COLO829 (cell line): ENCODE measurements around the gene SUSD5.
A peak's percentile ranks its signal among the peaks of the same experiment; 100 is the strongest.
"Not testable (repeated sequence)": the region's sequence is repeated elsewhere in the genome, so short reads cannot be mapped to it uniquely, and the experiment has no call there.

Experiments
- DNase-seq: peaks from one replicate; pipeline ENCODE4 v3.0.0; 2012; ENCODE audit warnings: low spot score

Gene SUSD5

GRCh38 chr3:33194303-33194702 lies 24.3 kb downstream of the SUSD5 start:
- DNase-seq, result no peak

GRCh38 chr3:33187368-33187634 lies 31.3 kb downstream of the SUSD5 start:
- no peak for DNase-seq

GRCh38 chr3:33186524-33187367 lies 31.9 kb downstream of the SUSD5 start:
- DNase-seq, result peak; percentile 63

DNA sequence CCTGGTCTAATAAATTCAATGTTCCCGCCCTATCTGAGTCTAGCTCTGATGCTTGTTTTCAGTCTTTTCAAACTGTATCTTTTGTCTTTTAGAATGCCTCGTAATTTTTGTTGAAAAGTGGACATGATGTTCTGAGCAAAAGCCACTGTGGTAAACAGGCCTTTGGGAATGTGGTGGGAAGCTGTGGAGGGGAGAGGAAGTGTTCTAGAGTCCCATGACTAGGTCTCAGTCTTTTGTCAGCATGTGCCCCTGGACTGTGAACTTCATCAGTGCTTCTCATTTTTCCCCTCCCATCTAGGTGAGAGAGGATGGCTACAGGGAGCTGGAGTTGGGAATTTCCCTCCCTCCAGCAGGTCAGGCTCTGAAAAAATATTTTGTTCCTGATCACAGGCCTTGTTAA lies 33.7 kb downstream of the SUSD5 start:
- no peak for DNase-seq

DNA sequence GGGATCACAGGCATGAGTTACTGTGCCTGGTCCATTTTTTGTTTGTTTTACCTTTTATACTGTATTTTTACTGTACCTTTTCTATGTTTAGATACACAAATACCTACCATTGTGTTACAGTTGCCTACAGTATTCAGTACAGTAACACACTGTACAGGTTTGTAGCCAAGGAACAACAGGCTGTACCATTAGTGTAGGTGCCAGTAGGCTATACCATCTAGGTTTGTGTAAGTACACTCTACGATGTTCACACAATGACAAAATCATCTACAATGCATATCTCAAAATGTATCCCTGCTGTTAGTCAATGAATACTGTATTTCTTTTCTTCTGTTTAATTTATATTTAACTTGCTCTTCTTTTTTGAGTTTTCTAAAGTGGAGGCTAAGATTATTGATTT lies 37.0 kb downstream of the SUSD5 start:
- DNase-seq, result not testable (repeated sequence)

DNA sequence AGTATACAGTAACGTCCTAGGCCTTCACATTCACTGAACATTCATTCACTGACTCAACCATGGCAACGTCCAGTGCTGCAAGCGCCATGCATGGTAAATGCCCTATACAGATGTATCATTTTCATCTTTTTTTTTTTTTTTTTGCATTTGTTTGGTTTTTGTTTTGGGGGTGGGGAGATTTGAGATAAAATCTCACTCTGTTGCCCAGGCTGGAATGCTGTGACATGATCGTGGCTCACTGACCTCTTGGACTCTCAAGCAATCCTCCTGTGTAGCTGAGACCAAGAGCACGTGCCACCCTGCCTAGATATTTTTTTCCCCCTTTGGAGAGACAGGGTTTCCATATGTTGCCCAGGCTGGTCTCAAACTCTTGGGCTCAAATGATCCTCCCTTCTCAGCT lies 37.4 kb downstream of the SUSD5 start:
- no peak for DNase-seq

DNA sequence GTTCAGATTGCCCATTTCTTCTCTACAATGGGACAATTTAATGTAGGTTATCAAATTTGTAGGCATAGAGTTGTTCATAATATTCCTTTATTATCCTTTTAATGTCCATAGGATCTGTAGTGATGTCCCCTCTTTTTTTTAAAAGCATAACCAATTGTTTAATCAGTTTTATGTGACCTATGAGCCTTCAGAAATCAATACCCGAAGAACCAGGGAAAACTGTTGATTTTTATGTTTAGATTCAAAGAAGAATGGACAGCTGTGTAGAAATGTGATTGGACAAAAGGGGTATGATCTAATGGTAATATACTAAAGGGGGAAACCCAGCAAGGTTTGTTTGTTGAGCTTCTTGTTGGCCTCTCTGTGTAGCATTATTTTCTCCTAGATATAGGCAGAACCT lies 39.5 kb downstream of the SUSD5 start:
- no peak for DNase-seq

DNA sequence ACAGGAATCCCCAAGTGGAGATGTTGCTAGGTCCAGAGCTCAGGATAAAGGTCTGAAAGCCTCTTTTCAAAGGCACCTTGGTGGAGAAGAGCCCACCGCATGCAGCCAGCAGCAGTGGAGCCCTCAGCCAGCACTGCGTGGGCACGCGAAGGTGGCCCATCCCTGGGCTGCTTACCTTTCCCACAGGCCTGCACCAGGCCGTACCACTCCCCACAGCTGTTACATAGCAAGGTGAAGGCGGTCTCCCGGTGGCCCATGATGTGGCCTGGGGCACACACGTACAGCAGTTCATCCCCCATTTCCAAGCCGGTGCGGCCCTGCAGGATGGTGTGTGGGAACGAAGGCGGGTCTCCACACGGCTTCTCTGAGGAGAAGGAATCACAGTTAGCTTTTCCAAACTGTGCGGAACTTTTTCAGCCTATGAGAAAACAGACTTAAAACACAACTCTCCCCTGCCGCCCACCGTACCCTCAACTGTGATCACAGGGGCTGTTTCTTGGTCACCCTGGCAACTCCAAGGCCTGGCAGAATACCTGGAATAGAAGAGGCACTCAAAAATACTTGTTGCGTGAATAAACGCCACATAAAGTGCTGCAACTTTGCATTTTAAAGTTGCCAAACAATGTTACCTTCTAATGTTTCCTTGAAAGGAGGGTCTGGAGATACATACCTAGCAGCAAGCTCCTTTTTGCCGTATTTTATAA lies 43.7 kb downstream of the SUSD5 start:
- no peak for DNase-seq

GRCh38 chr3:33174095-33174494 lies 44.5 kb downstream of the SUSD5 start:
- no peak for DNase-seq

- DNase-seq, result no peak
These were observed 44.9 kb downstream of the SUSD5 start for GRCh38 chr3:33173672-33174071.

- DNase-seq, result no peak
These were observed 45.5 kb downstream of the SUSD5 start for GRCh38 chr3:33173103-33173502.

- no peak for DNase-seq
These were observed 47.0 kb downstream of the SUSD5 start for GRCh38 chr3:33171580-33171979.

- no peak for DNase-seq
These were observed 48.1 kb downstream of the SUSD5 start for GRCh38 chr3:33170531-33170930.

DNA sequence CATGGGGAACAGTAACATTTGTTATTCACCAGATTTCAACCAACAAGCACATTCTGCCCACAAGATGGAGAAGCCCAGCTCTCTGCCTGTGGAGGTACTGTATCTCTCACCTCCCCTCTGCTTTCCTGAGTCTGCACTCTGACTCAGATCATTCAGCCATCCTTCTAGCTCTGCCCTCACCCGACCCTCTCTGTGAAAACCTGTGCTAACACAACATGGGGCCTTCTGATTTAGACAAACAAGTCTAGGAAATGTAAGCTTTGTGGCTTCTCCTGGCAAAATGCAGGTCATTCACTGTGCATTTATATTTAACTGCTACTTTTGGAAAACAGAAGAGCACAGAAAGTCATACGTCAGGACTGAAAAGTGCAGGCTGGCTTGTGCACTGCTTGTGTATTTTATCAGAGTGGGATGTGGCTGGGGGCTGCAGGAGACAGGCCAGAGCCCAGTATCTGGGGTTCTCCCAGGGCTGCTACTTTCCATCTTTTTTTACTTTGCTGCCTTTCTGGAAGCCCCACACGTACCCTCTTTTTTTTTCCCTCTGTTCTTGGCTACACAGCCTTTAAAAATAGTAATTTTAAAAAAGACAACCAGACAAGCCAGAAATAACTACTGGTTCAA lies 50.8 kb downstream of the SUSD5 start:
- no peak for DNase-seq

GRCh38 chr3:33167284-33167683 lies 51.3 kb downstream of the SUSD5 start:
- DNase-seq, result no peak

GRCh38 chr3:33166095-33166494 lies 52.5 kb downstream of the SUSD5 start:
- DNase-seq, result no peak

GRCh38 chr3:33165372-33165771 lies 53.2 kb downstream of the SUSD5 start:
- no peak for DNase-seq

DNA sequence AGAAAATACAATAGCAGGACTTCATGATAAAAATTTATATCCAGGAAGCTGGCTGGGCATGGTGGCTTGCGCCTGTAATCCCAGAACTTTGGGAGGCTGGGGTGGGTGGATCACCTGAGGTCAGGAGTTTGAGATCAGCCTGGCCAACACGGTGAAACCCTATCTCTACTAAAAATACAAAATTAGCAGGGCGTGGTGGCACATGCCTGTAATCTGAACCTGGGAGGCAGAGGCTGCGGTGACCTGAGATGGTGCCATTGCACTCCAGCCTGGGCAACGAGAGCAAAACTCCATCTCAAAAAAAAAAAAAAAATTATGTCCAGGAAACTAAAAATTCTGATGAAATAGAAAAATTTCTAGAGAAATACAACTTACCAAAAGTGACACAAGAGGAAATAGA lies 56.0 kb downstream of the SUSD5 start:
- not testable (repeated sequence) for DNase-seq

DNA sequence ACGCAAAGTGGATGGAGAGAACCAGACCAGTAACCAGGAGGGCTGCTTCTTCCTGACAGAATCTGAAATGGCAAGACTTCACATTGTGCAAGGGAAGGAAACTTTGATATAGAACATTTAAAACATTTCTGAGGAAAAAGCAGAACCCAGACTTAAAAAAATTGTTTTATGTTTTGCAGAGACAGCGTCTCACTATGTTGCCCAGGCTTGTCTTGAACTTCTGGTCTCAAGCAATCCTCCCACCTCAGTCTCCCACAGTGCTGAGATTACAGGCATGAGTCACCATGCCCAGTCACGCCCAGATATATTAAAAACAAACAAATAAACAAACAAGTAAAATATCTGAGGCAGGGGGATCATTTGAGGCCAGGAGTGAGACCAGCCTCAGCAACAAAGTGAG lies 58.6 kb downstream of the SUSD5 start:
- DNase-seq, result no peak

- no peak for DNase-seq
These were observed 59.4 kb downstream of the SUSD5 start for GRCh38 chr3:33159234-33159633.

- no peak for DNase-seq
These were observed 63.3 kb downstream of the SUSD5 start for GRCh38 chr3:33155301-33155700.

DNA sequence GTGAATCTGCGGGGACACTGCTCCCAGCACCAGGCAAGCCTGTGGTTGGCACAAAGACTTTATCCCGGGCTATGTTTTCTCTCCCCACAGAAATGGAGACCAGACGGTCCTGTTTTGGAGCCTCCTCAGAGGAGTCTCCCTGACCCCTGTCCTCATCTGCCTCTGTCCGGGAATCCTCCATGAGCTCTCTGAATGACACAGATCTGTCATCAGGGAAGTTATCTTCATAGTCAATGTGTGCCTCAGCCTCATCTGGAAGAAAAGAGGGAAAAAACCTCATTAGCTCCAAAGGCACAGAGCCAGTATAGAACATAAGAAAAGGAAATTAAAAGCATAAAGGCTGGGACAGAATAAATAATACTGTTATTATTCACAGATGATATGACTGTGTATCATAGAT lies 64.8 kb downstream of the SUSD5 start:
- DNase-seq, result no peak
